Articular chondrocyte of knee joint (primary cell): ENCODE results near the gene CYP4F2. TPM values are rescaled to one million over a fixed set of nuclear protein-coding genes. Genes with fewer than 3 reads are reported as not detected.

Source experiments
- small RNA-seq: library from RNA; depleted of rRNA; stranded (forward); fragments of <200 nt; gene quantifications from one replicate; pipeline ENCODE3, GENCODE V24; 2012
- total RNA-seq: library from RNA; depleted of rRNA; stranded (reverse); fragments of >200 nt; gene quantifications from 2 replicates; pipeline ENCODE4 v1.2.3, GENCODE V29; 2012

CYP4F2 gene
- total RNA-seq = not detected in 2 replicates

GRCh38 chr19:15897738-15898276 is at the start of gene CYP4F2:
Gene CYP4F2, minus strand, starts transcription at chr19:15898074. Its CDS starts 463 bp downstream, at chr19:15897611.

GRCh38 chr19:15934332-15935078 is 36.6 kb upstream of the CYP4F2 start, which contains the start of gene CYP4F11:
Gene CYP4F11, minus strand, starts transcription at chr19:15934529. Its CDS starts 121 bp downstream, at chr19:15934408.

Small RNAs within 50 kb of the gene (small RNA-seq; reads per million reads assigned to genes)
- not detected for gene CYP4F36P

Other genes starting within 250 kb of the CYP4F2 start
- not detected in 2 replicates for gene CYP4F12, start 225.0 kb downstream of the CYP4F2 start, total RNA-seq
- not detected in 2 replicates for gene OR10H2, start 170.1 kb downstream of the CYP4F2 start, total RNA-seq
- not detected in 2 replicates for gene OR10H3, start 160.1 kb downstream of the CYP4F2 start, total RNA-seq
- gene OR10H5, start 110.4 kb downstream of the CYP4F2 start, total RNA-seq = not detected in 2 replicates
- gene OR10H1, start 82.4 kb downstream of the CYP4F2 start, total RNA-seq = not detected in 2 replicates
- under 0.01 and 0.13 TPM in 2 replicates for gene CYP4F11, start 36.5 kb upstream of the CYP4F2 start, total RNA-seq
- gene OR10H4, start 50.9 kb upstream of the CYP4F2 start, total RNA-seq = not detected in 2 replicates
- 1,189 and 1,287 TPM in 2 replicates for gene TPM4, start 178.4 kb upstream of the CYP4F2 start, total RNA-seq
- 79.1 and 92.8 TPM in 2 replicates for gene RAB8A, start 213.8 kb upstream of the CYP4F2 start, total RNA-seq
- gene HSH2D, start 245.6 kb upstream of the CYP4F2 start, total RNA-seq = not detected in 2 replicates